ENCODE data around the gene NEK1.

The NEK1 gene

DNA sequence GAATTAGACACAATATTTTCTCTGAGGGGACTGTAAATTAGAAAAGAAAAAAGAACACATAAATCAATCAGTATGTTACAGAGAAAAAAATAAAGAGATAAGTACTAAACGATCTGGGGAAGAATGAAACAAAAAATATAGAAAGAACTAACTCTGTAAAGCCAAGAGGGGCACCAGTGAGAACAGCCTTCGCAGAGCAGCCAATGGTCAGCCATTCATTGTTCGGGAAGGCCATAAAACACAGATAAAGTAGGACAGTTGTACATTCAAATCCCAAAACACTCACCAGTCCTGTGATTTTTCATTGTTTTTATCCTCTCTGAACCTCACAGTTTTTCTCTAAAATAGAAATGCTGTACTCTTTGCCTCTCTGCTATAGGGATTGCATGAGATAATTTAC is 127.9 kb downstream of the NEK1 start:
- H3K23ac ChIP-seq (ENCODE audit: low read depth, low read length, poor library complexity): no peak overlapping the region
- H2BK12ac ChIP-seq (ENCODE audit: low read length): no peak overlapping the region
- H3K9ac ChIP-seq (ENCODE audit: low read depth, low read length, poor library complexity): no peak overlapping the region
- peaks cover 0 to 2% of the 10 kb centered on the region in 2 donors for H3K36me3 ChIP-seq (replicated peaks in 1 of 2; ENCODE audit: control insufficient read depth in 2 of 2, insufficient read depth in 2 of 2, low read length in 2 of 2)
- H2BK5ac ChIP-seq (ENCODE audit: low read length): no peak overlapping the region
- no peaks in the 10 kb centered on the region for H3K79me1 ChIP-seq (ENCODE audit: low read depth, low read length)
- H3K4me1 ChIP-seq (ENCODE audit: control insufficient read depth in 2 of 2, insufficient read depth in 1 of 2, low read depth in 1 of 2, low read length in 2 of 2): peaks cover 2 to 3% of the 10 kb centered on the region in 2 donors
- no peak overlapping the region for H3K4ac ChIP-seq (ENCODE audit: low read length)
- H2AFZ ChIP-seq (ENCODE audit: low read length): no peak overlapping the region
- H3K14ac ChIP-seq (ENCODE audit: low read length): no peak overlapping the region
- no peaks in the 10 kb centered on the region for H3K27me3 ChIP-seq (ENCODE audit: control insufficient read depth in 3 of 3, insufficient read depth in 3 of 3, low read depth in 1 of 3, low read length in 3 of 3)
- no peak overlapping the region for H3K4me3 ChIP-seq (ENCODE audit: low read length in 2 of 2)
- H2BK120ac ChIP-seq (ENCODE audit: low read depth, low read length): no peak overlapping the region
- peaks cover 2 to 11% of the 10 kb centered on the region in 2 donors for H3K9me3 ChIP-seq (replicated peaks in 1 of 2; ENCODE audit: control insufficient read depth in 2 of 2, insufficient read depth in 1 of 2, low read depth in 1 of 2, low read length in 2 of 2)
- no CpG with 5 or more reads among the region's 3 CpGs for WGBS, 2 donors (ENCODE audit: extremely low coverage in 2 of 2, insufficient read length in 2 of 2, insufficient replicate concordance in 1 of 2)
- H3K27ac ChIP-seq (replicated peaks; ENCODE audit: low read length): no peak overlapping the region
- no peak overlapping the region for H4K8ac ChIP-seq (ENCODE audit: low read depth, low read length)
- no peak for DNase-seq (ENCODE audit: low spot score)
- no peak overlapping the region for H2AK5ac ChIP-seq (ENCODE audit: low read depth, low read length)
- no peak overlapping the region for H2BK15ac ChIP-seq (ENCODE audit: low read length)
- H4K91ac ChIP-seq (ENCODE audit: low read depth, low read length, poor library complexity): no peak overlapping the region
- H3K4me2 ChIP-seq (ENCODE audit: insufficient read depth, low read length, poor library complexity, severe bottlenecking): no peak overlapping the region
- H3K18ac ChIP-seq (ENCODE audit: low read length): no peak overlapping the region

DNA sequence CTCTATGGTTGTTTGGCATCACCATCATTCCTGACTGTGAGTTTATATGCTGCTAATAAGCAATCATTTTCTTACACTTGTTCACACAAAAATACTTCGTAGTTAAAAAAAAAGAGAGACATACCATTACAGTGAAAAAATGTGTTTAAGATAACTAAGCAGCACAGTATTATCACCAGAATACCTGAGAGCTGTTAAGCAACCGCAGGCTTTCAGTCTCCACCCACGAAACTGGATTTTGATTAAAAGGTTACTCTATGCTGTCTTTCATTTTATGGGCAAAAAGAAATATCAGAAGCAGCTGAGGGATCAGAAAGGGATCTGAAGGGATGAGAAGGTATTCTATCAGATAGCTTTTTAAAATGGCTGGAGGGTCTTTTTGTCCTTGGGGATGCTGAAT is 148.3 kb downstream of the NEK1 start:
- H2AFZ ChIP-seq (ENCODE audit: low read length): no peak overlapping the region
- no peaks in the 10 kb centered on the region for H3K79me1 ChIP-seq (ENCODE audit: low read depth, low read length)
- H3K4me1 ChIP-seq (ENCODE audit: control insufficient read depth in 2 of 2, insufficient read depth in 1 of 2, low read depth in 1 of 2, low read length in 2 of 2): no peaks in the 10 kb centered on the region

DNA sequence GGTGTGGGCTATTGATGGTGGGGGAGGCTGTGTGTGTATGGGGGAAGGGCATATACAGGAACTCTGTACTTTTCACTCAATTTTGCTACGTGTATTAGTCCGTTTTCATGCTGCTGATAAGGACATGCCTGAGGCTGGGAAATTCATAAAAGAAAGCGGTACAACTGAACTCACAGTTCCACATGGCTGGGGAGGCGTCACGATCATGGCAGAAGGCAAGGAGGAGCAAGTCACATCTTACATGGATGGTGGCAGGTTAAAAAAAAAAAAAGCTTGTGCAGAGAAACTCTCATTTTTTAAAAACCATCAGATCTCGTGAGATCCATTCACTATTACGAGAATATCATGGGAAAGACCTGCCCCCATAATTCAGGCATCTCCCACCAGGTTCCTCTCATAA is 152.3 kb downstream of the NEK1 start:
- H3K4me1 ChIP-seq (ENCODE audit: control insufficient read depth in 2 of 2, insufficient read depth in 1 of 2, low read depth in 1 of 2, low read length in 2 of 2): no peaks in the 10 kb centered on the region
- H2BK12ac ChIP-seq (ENCODE audit: low read length): no peak overlapping the region
- no peak overlapping the region for H3K23ac ChIP-seq (ENCODE audit: low read depth, low read length, poor library complexity)
- H3K9ac ChIP-seq (ENCODE audit: low read depth, low read length, poor library complexity): no peak overlapping the region
- no peak overlapping the region for H2BK15ac ChIP-seq (ENCODE audit: low read length)
- H3K4me3 ChIP-seq (ENCODE audit: low read length in 2 of 2): no peak overlapping the region
- H3K4ac ChIP-seq (ENCODE audit: low read length): no peak overlapping the region
- no peak overlapping the region for H3K18ac ChIP-seq (ENCODE audit: low read length)
- H3K36me3 ChIP-seq (replicated peaks in 1 of 2; ENCODE audit: control insufficient read depth in 2 of 2, insufficient read depth in 2 of 2, low read length in 2 of 2): peaks cover 2 to 6% of the 10 kb centered on the region in 2 donors
- no peak overlapping the region for H3K4me2 ChIP-seq (ENCODE audit: insufficient read depth, low read length, poor library complexity, severe bottlenecking)
- no peak overlapping the region for H3K14ac ChIP-seq (ENCODE audit: low read length)
- WGBS, 2 donors (ENCODE audit: extremely low coverage in 2 of 2, insufficient read length in 2 of 2, insufficient replicate concordance in 1 of 2): no CpG with 5 or more reads among the region's 7 CpGs
- H3K9me3 ChIP-seq (replicated peaks in 1 of 2; ENCODE audit: control insufficient read depth in 2 of 2, insufficient read depth in 1 of 2, low read depth in 1 of 2, low read length in 2 of 2): no peaks in the 10 kb centered on the region
- DNase-seq (ENCODE audit: low spot score): no peak
- H2AK5ac ChIP-seq (ENCODE audit: low read depth, low read length): no peak overlapping the region
- no peak overlapping the region for H2BK5ac ChIP-seq (ENCODE audit: low read length)
- H3K27me3 ChIP-seq (ENCODE audit: control insufficient read depth in 3 of 3, insufficient read depth in 3 of 3, low read depth in 1 of 3, low read length in 3 of 3): no peaks in the 10 kb centered on the region
- H2AFZ ChIP-seq (ENCODE audit: low read length): no peak overlapping the region
- no peak overlapping the region for H4K8ac ChIP-seq (ENCODE audit: low read depth, low read length)
- no peak overlapping the region for H4K91ac ChIP-seq (ENCODE audit: low read depth, low read length, poor library complexity)
- no peak overlapping the region for H3K27ac ChIP-seq (replicated peaks; ENCODE audit: low read length)
- no peak overlapping the region for H2BK120ac ChIP-seq (ENCODE audit: low read depth, low read length)
- no peaks in the 10 kb centered on the region for H3K79me1 ChIP-seq (ENCODE audit: low read depth, low read length)

More for the DNA sequence above, 148.3 kb downstream of the NEK1 start:
- peaks cover 2 to 6% of the 10 kb centered on the region in 2 donors for H3K36me3 ChIP-seq (replicated peaks in 1 of 2; ENCODE audit: control insufficient read depth in 2 of 2, insufficient read depth in 2 of 2, low read length in 2 of 2)
- no peak overlapping the region for H3K14ac ChIP-seq (ENCODE audit: low read length)
- no peak overlapping the region for H2BK15ac ChIP-seq (ENCODE audit: low read length)
- no peaks in the 10 kb centered on the region for H3K27me3 ChIP-seq (ENCODE audit: control insufficient read depth in 3 of 3, insufficient read depth in 3 of 3, low read depth in 1 of 3, low read length in 3 of 3)
- H3K9me3 ChIP-seq (replicated peaks in 1 of 2; ENCODE audit: control insufficient read depth in 2 of 2, insufficient read depth in 1 of 2, low read depth in 1 of 2, low read length in 2 of 2): no peaks in the 10 kb centered on the region
- DNase-seq (ENCODE audit: low spot score): no peak
- H3K27ac ChIP-seq (replicated peaks; ENCODE audit: low read length): no peak overlapping the region
- WGBS, 2 donors (ENCODE audit: extremely low coverage in 2 of 2, insufficient read length in 2 of 2, insufficient replicate concordance in 1 of 2): no CpG with 5 or more reads among the region's 3 CpGs
- H3K18ac ChIP-seq (ENCODE audit: low read length): no peak overlapping the region
- no peak overlapping the region for H4K91ac ChIP-seq (ENCODE audit: low read depth, low read length, poor library complexity)
- H3K9ac ChIP-seq (ENCODE audit: low read depth, low read length, poor library complexity): no peak overlapping the region
- H3K23ac ChIP-seq (ENCODE audit: low read depth, low read length, poor library complexity): no peak overlapping the region
- H2AK5ac ChIP-seq (ENCODE audit: low read depth, low read length): no peak overlapping the region
- no peak overlapping the region for H3K4ac ChIP-seq (ENCODE audit: low read length)
- H2BK120ac ChIP-seq (ENCODE audit: low read depth, low read length): no peak overlapping the region
- H4K8ac ChIP-seq (ENCODE audit: low read depth, low read length): no peak overlapping the region
- H3K4me3 ChIP-seq (ENCODE audit: low read length in 2 of 2): no peak overlapping the region
- no peak overlapping the region for H3K4me2 ChIP-seq (ENCODE audit: insufficient read depth, low read length, poor library complexity, severe bottlenecking)
- H2BK12ac ChIP-seq (ENCODE audit: low read length): no peak overlapping the region
- H2BK5ac ChIP-seq (ENCODE audit: low read length): no peak overlapping the region

DNA sequence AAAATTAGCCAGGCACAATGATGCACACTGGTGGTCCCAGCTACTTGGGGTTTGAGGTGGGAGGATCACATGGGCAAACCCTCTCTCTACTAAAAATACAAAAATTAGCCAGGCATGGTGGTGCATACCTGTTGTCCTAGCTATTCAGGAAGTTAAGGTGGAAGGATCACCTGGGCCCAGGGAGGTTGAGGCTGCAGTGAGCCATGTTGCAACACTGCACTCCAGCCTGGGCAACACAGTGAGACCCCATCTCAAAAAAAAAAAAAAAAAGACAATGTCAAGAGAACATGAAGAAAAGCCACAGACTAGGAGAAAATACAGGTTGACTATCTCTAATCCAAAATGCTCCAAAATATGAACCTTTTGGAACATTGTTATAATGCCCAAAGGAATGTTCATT is 153.8 kb downstream of the NEK1 start:
- H2AK5ac ChIP-seq (ENCODE audit: low read depth, low read length): no peak overlapping the region
- no peaks in the 10 kb centered on the region for H3K27me3 ChIP-seq (ENCODE audit: control insufficient read depth in 3 of 3, insufficient read depth in 3 of 3, low read depth in 1 of 3, low read length in 3 of 3)
- no peak overlapping the region for H3K9ac ChIP-seq (ENCODE audit: low read depth, low read length, poor library complexity)
- H2AFZ ChIP-seq (ENCODE audit: low read length): no peak overlapping the region
- H3K27ac ChIP-seq (replicated peaks; ENCODE audit: low read length): no peak overlapping the region
- H3K23ac ChIP-seq (ENCODE audit: low read depth, low read length, poor library complexity): no peak overlapping the region
- no peak overlapping the region for H3K18ac ChIP-seq (ENCODE audit: low read length)
- H2BK120ac ChIP-seq (ENCODE audit: low read depth, low read length): no peak overlapping the region
- no peak overlapping the region for H3K4me2 ChIP-seq (ENCODE audit: insufficient read depth, low read length, poor library complexity, severe bottlenecking)
- no peak overlapping the region for H3K14ac ChIP-seq (ENCODE audit: low read length)
- H3K4ac ChIP-seq (ENCODE audit: low read length): no peak overlapping the region
- H2BK15ac ChIP-seq (ENCODE audit: low read length): no peak overlapping the region
- no peak overlapping the region for H3K4me3 ChIP-seq (ENCODE audit: low read length in 2 of 2)
- peaks cover 2 to 6% of the 10 kb centered on the region in 2 donors for H3K36me3 ChIP-seq (replicated peaks in 1 of 2; ENCODE audit: control insufficient read depth in 2 of 2, insufficient read depth in 2 of 2, low read length in 2 of 2)
- no peak overlapping the region for H4K8ac ChIP-seq (ENCODE audit: low read depth, low read length)
- H3K4me1 ChIP-seq (ENCODE audit: control insufficient read depth in 2 of 2, insufficient read depth in 1 of 2, low read depth in 1 of 2, low read length in 2 of 2): no peaks in the 10 kb centered on the region
- H3K79me1 ChIP-seq (ENCODE audit: low read depth, low read length): no peaks in the 10 kb centered on the region
- no peaks in the 10 kb centered on the region for H3K9me3 ChIP-seq (replicated peaks in 1 of 2; ENCODE audit: control insufficient read depth in 2 of 2, insufficient read depth in 1 of 2, low read depth in 1 of 2, low read length in 2 of 2)
- no peak overlapping the region for H2BK12ac ChIP-seq (ENCODE audit: low read length)
- no peak overlapping the region for H4K91ac ChIP-seq (ENCODE audit: low read depth, low read length, poor library complexity)
- no peak overlapping the region for H2BK5ac ChIP-seq (ENCODE audit: low read length)
- DNase-seq (ENCODE audit: low spot score): no peak

All from neuronal stem cell (in vitro differentiated cells).